HG02759 (cell line): ENCODE results near the gene ARL6IP5.

Source experiments
- ATAC-seq: cut with Tn5 transposase; IDR thresholded peaks from one replicate; pipeline ENCODE4 v1.9.1; 2021; ENCODE audit warnings: mild to moderate bottlenecking, moderate library complexity; ENCODE audit not compliant: unreplicated experiment

ARL6IP5 gene

GRCh38 chr3:69084326-69085167, at the start of gene ARL6IP5:
ARL6IP5 (plus strand) TSS chr3:69084937; CDS start chr3:69085048, 111 bp downstream.
- peak; percentile 61 for ATAC-seq

- ATAC-seq = no peak
These were observed 40.1 kb upstream of the ARL6IP5 start for GRCh38 chr3:69044608-69045007.

GRCh38 chr3:69048990-69049389, 35.7 kb upstream of the ARL6IP5 start:
- no peak for ATAC-seq

- ATAC-seq = peak; percentile 95
These were observed 32.8 kb upstream of the ARL6IP5 start, which contains the start of gene TMF1 for GRCh38 chr3:69051756-69052471. TMF1 (minus strand) TSS chr3:69052333; CDS start chr3:69052086, 247 bp downstream.

- ATAC-seq = peak; percentile 4
These were observed 32.3 kb upstream of the ARL6IP5 start for GRCh38 chr3:69052472-69052898.

- ATAC-seq = peak; percentile 99
These were observed 26.4 kb upstream of the ARL6IP5 start for GRCh38 chr3:69058180-69058946.

- no peak for ATAC-seq
These were observed 25.9 kb upstream of the ARL6IP5 start for GRCh38 chr3:69058947-69059224.

GRCh38 chr3:69059688-69060087, 25.0 kb upstream of the ARL6IP5 start:
- ATAC-seq = no peak

- no peak for ATAC-seq
These were observed 21.1 kb upstream of the ARL6IP5 start for GRCh38 chr3:69063636-69064035.

- no peak for ATAC-seq
These were observed 19.3 kb upstream of the ARL6IP5 start for GRCh38 chr3:69065318-69065964.

- no peak for ATAC-seq
These were observed 18.6 kb upstream of the ARL6IP5 start for GRCh38 chr3:69066121-69066520.

GRCh38 chr3:69072928-69073327, 11.8 kb upstream of the ARL6IP5 start:
- no peak for ATAC-seq

GRCh38 chr3:69079269-69080159, 5.2 kb upstream of the ARL6IP5 start:
- peak; percentile 19 for ATAC-seq

GRCh38 chr3:69080233-69080920, 4.4 kb upstream of the ARL6IP5 start, which contains the start of gene UBA3:
UBA3 (minus strand) TSS chr3:69080365; CDS start chr3:69080353, 12 bp downstream.
- peak; percentile 53 for ATAC-seq

GRCh38 chr3:69081583-69082262, 3.0 kb upstream of the ARL6IP5 start:
- ATAC-seq = no peak

GRCh38 chr3:69082361-69082760, 2.4 kb upstream of the ARL6IP5 start:
- ATAC-seq = no peak

GRCh38 chr3:69082805-69083204, 1.9 kb upstream of the ARL6IP5 start:
- peak; percentile 60 for ATAC-seq

- no peak for ATAC-seq
These were observed 563 bp downstream of the ARL6IP5 start for GRCh38 chr3:69085168-69085832.
